ENCODE data around the gene ACOT7. TPM values are rescaled to one million over a fixed set of nuclear protein-coding genes. Genes with fewer than 3 reads are reported as not detected.

The ACOT7 gene
- polyA plus RNA-seq, 4 donors, result 18.2 to 34.2 (median 27.5) TPM

- no peak for DNase-seq (ENCODE audit: low read depth in 4 of 4, low spot score in 3 of 4)
Measured at GRCh38 chr1:6273380-6273891, 120.1 kb downstream of the ACOT7 start.

GRCh38 chr1:6272868-6273267 is 120.7 kb downstream of the ACOT7 start:
- no peak for DNase-seq (ENCODE audit: low read depth in 4 of 4, low spot score in 3 of 4)

- DNase-seq (ENCODE audit: low read depth in 4 of 4, low spot score in 3 of 4), result no peak
Measured at GRCh38 chr1:6272452-6272851, 121.1 kb downstream of the ACOT7 start.

GRCh38 chr1:6271554-6271953 is 122.0 kb downstream of the ACOT7 start:
- DNase-seq (ENCODE audit: low read depth in 4 of 4, low spot score in 3 of 4), result no peak

GRCh38 chr1:6271006-6271405 is 122.6 kb downstream of the ACOT7 start:
- no peak for DNase-seq (ENCODE audit: low read depth in 4 of 4, low spot score in 3 of 4)

- DNase-seq (ENCODE audit: low read depth in 4 of 4, low spot score in 3 of 4), result no peak
Measured at GRCh38 chr1:6270401-6270800, 123.2 kb downstream of the ACOT7 start.

- DNase-seq (ENCODE audit: low read depth in 4 of 4, low spot score in 3 of 4), result no peak
Measured at GRCh38 chr1:6269720-6270400, 123.7 kb downstream of the ACOT7 start.

GRCh38 chr1:6269296-6269695 is 124.3 kb downstream of the ACOT7 start:
- no peak for DNase-seq (ENCODE audit: low read depth in 4 of 4, low spot score in 3 of 4)

- DNase-seq (ENCODE audit: low read depth in 4 of 4, low spot score in 3 of 4), result no peak
Measured at GRCh38 chr1:6268415-6268814, 125.2 kb downstream of the ACOT7 start.

- no peak for DNase-seq (ENCODE audit: low read depth in 4 of 4, low spot score in 3 of 4)
Measured at GRCh38 chr1:6267686-6268322, 125.8 kb downstream of the ACOT7 start.

GRCh38 chr1:6266641-6267040 is 126.9 kb downstream of the ACOT7 start:
- no peak for DNase-seq (ENCODE audit: low read depth in 4 of 4, low spot score in 3 of 4)

GRCh38 chr1:6265151-6265550 is 128.4 kb downstream of the ACOT7 start:
- no peak for DNase-seq (ENCODE audit: low read depth in 4 of 4, low spot score in 3 of 4)

- no peak for DNase-seq (ENCODE audit: low read depth in 4 of 4, low spot score in 3 of 4)
Measured at GRCh38 chr1:6263716-6264115, 129.9 kb downstream of the ACOT7 start.

GRCh38 chr1:6262555-6263420 is 130.8 kb downstream of the ACOT7 start:
- no peak for DNase-seq (ENCODE audit: low read depth in 4 of 4, low spot score in 3 of 4)

- DNase-seq (ENCODE audit: low read depth in 4 of 4, low spot score in 3 of 4), result no peak
Measured at GRCh38 chr1:6261615-6261995, 132.0 kb downstream of the ACOT7 start.

GRCh38 chr1:6260961-6261614 is 132.5 kb downstream of the ACOT7 start, which contains the start of gene GPR153:
GPR153 (minus strand) TSS chr1:6261098; CDS start chr1:6254905, 6,193 bp downstream.
- DNase-seq (ENCODE audit: low read depth in 4 of 4, low spot score in 3 of 4), result no peak

- no peak for DNase-seq (ENCODE audit: low read depth in 4 of 4, low spot score in 3 of 4)
Measured at GRCh38 chr1:6260433-6260934, 133.1 kb downstream of the ACOT7 start.

- DNase-seq (ENCODE audit: low read depth in 4 of 4, low spot score in 3 of 4), result no peak
Measured at GRCh38 chr1:6259491-6260362, 133.8 kb downstream of the ACOT7 start.

GRCh38 chr1:6258675-6259074 is 134.9 kb downstream of the ACOT7 start:
- no peak for DNase-seq (ENCODE audit: low read depth in 4 of 4, low spot score in 3 of 4)
